ENCODE data around the gene RBM33. TPM values are rescaled to one million over a fixed set of nuclear protein-coding genes. Genes with fewer than 3 reads are reported as not detected.
A peak's percentile ranks its signal among the peaks of the same experiment; 100 is the strongest.

RBM33 gene
- polyA plus RNA-seq, 2 of the 4 experiments (the other 2 are of a cell fraction), result 21.7 to 21.9 TPM

DNA sequence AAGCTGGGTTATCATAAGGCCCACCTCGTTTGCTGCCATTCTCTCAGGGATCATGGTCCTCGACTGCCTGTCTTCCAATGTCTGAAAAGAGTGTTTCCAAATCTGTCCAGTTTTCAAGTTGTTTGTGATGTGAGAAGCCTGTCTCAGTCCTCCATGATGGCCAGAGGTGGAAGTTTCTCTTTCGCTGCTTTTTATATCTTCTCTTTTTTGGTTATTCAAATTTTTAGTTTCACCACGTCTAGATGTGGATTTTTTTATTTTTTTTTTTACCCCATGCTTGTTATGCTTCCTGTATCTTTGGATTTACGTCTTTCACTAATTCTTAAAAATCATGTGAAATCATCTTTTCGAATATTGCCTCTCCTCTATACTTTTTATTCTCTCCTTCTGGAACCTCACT is 6.1 kb upstream of the RBM33 start:
- ATAC-seq (no peak), FAIRE-seq (no peak), DNase-seq (ENCODE audit: low read depth in 1 of 2, low spot score in 1 of 2) (no peak)
- CTCF ChIA-PET, result no interaction called here
- no peak overlapping the region for H3K4me2 ChIP-seq
- TF ChIP-seq CEBPB (IDR thresholded peaks at IDR 0.05) (no peak), MYC (IDR thresholded peaks at IDR 0.05; ENCODE audit: borderline replicate concordance, low read length) (no peak), PHF8 (IDR thresholded peaks at IDR 0.05; ENCODE audit: borderline replicate concordance, low read depth) (no peak), NFE2L2 (conservative IDR thresholded peaks at IDR 0.05; ENCODE audit: low read length) (no peak), GATA3 (IDR thresholded peaks at IDR 0.05; ENCODE audit: borderline replicate concordance) (no peak), TP53 (CRISPR knock-in tag; IDR thresholded peaks at IDR 0.05) (no peak), RARB (CRISPR knock-in tag; IDR thresholded peaks at IDR 0.05) (no peak), EHF (CRISPR knock-in tag; IDR thresholded peaks at IDR 0.05) (no peak), KDM1A (IDR thresholded peaks at IDR 0.05; ENCODE audit: low read depth) (no peak), FOSL2 (IDR thresholded peaks at IDR 0.05) (no peak), FOSL2 (CRISPR knock-in tag; IDR thresholded peaks at IDR 0.05) (no peak), RAD21 (conservative IDR thresholded peaks at IDR 0.05 in 1 of 2, IDR thresholded peaks at IDR 0.05 in 1 of 2) (no peak), RFX5 (IDR thresholded peaks at IDR 0.05) (no peak), ESRRA (IDR thresholded peaks at IDR 0.05; ENCODE audit: borderline replicate concordance, low read length) (no peak)
- TF ChIP-seq, protein P1, sequence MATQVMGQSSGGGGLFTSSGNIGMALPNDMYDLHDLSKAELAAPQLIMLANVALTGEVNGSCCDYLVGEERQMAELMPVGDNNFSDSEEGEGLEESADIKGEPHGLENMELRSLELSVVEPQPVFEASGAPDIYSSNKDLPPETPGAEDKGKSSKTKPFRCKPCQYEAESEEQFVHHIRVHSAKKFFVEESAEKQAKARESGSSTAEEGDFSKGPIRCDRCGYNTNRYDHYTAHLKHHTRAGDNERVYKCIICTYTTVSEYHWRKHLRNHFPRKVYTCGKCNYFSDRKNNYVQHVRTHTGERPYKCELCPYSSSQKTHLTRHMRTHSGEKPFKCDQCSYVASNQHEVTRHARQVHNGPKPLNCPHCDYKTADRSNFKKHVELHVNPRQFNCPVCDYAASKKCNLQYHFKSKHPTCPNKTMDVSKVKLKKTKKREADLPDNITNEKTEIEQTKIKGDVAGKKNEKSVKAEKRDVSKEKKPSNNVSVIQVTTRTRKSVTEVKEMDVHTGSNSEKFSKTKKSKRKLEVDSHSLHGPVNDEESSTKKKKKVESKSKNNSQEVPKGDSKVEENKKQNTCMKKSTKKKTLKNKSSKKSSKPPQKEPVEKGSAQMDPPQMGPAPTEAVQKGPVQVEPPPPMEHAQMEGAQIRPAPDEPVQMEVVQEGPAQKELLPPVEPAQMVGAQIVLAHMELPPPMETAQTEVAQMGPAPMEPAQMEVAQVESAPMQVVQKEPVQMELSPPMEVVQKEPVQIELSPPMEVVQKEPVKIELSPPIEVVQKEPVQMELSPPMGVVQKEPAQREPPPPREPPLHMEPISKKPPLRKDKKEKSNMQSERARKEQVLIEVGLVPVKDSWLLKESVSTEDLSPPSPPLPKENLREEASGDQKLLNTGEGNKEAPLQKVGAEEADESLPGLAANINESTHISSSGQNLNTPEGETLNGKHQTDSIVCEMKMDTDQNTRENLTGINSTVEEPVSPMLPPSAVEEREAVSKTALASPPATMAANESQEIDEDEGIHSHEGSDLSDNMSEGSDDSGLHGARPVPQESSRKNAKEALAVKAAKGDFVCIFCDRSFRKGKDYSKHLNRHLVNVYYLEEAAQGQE (IDR thresholded peaks at IDR 0.05), result no peak
- TF ChIP-seq, protein P2, sequence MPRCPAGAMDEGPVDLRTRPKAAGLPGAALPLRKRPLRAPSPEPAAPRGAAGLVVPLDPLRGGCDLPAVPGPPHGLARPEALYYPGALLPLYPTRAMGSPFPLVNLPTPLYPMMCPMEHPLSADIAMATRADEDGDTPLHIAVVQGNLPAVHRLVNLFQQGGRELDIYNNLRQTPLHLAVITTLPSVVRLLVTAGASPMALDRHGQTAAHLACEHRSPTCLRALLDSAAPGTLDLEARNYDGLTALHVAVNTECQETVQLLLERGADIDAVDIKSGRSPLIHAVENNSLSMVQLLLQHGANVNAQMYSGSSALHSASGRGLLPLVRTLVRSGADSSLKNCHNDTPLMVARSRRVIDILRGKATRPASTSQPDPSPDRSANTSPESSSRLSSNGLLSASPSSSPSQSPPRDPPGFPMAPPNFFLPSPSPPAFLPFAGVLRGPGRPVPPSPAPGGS (IDR thresholded peaks at IDR 0.05), result no peak
- no peak overlapping the region for H3K27ac ChIP-seq
- 68% methylated on average over 6 of the region's 6 CpGs for WGBS (ENCODE audit: missing lambda C conversion rate)
- H3K4me3 ChIP-seq, result no peak overlapping the region
- H3K4me1 ChIP-seq, result 0 out of 3 replicates have a peak, but pooled peaks cover 3% of the 10 kb centered on the region
- POLR2A ChIA-PET, result no interaction called here
- H3K9me3 ChIP-seq, result peaks cover 71% of the 10 kb centered on the region

DNA sequence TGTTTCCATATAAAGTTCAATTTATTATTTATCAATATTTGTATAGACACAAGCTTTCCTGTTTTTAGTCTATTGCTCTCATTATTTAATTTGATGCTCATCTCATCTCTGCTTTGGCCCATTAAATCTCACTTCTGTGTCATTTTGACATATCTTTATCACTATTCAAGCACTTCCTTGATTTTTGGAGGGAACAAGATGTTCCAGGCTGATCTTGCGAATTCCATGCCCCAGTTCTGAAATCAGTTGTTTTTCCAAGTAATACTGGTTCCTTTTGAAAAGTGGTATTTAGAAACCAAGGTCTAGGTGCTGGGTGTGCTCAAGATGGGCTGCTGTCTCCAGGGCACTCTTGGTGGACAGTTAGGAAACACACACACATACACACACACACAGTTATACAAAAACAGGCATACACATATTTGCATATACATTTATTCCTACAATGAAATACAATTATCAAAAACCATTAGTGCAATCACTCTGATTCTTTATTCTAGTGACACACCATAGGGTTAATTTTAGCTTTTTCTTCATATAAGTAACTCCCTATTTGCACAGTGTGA is 4.4 kb upstream of the RBM33 start:
- CTCF ChIA-PET, result interaction anchor here (1.0 kb wide), 1 partner anchor 41 kb away, joined by 4 read pairs; no protein-coding TSS in a partner anchor
- POLR2A ChIA-PET, result no interaction called here
- Histone ChIP-seq H3K4me3 (no peak overlapping the region), H3K4me1 (0 out of 3 replicates have a peak, but pooled peaks cover 4% of the 10 kb centered on the region), H3K9me3 (peaks cover 64% of the 10 kb centered on the region), H3K4me2 (no peak overlapping the region), H3K27ac (no peak overlapping the region)
- ATAC-seq, result no peak
- DNase-seq (ENCODE audit: low read depth in 1 of 2, low spot score in 1 of 2), result peak in 1 of 2 experiments; percentile 36
- WGBS (ENCODE audit: missing lambda C conversion rate), result 95% methylated on average over 1 of the region's 1 CpG
- FAIRE-seq, result no peak
- TF ChIP-seq CBX8 (IDR thresholded peaks at IDR 0.05), result no peak
- TF ChIP-seq CHD4 (IDR thresholded peaks at IDR 0.05; ENCODE audit: borderline replicate concordance), result no peak
- TF ChIP-seq, protein P3, sequence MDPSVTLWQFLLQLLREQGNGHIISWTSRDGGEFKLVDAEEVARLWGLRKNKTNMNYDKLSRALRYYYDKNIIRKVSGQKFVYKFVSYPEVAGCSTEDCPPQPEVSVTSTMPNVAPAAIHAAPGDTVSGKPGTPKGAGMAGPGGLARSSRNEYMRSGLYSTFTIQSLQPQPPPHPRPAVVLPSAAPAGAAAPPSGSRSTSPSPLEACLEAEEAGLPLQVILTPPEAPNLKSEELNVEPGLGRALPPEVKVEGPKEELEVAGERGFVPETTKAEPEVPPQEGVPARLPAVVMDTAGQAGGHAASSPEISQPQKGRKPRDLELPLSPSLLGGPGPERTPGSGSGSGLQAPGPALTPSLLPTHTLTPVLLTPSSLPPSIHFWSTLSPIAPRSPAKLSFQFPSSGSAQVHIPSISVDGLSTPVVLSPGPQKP (IDR thresholded peaks at IDR 0.05; ENCODE audit: low read depth, low read length), result no peak
- TF ChIP-seq, protein P4, sequence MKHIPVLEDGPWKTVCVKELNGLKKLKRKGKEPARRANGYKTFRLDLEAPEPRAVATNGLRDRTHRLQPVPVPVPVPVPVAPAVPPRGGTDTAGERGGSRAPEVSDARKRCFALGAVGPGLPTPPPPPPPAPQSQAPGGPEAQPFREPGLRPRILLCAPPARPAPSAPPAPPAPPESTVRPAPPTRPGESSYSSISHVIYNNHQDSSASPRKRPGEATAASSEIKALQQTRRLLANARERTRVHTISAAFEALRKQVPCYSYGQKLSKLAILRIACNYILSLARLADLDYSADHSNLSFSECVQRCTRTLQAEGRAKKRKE (CRISPR knock-in tag; IDR thresholded peaks at IDR 0.05; ENCODE audit: low read depth), result no peak
- TF ChIP-seq, protein P5, sequence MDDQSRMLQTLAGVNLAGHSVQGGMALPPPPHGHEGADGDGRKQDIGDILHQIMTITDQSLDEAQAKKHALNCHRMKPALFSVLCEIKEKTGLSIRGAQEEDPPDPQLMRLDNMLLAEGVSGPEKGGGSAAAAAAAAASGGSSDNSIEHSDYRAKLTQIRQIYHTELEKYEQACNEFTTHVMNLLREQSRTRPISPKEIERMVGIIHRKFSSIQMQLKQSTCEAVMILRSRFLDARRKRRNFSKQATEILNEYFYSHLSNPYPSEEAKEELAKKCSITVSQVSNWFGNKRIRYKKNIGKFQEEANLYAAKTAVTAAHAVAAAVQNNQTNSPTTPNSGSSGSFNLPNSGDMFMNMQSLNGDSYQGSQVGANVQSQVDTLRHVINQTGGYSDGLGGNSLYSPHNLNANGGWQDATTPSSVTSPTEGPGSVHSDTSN (IDR thresholded peaks at IDR 0.05), result no peak
- no peak for TF ChIP-seq GATA3 (IDR thresholded peaks at IDR 0.05; ENCODE audit: borderline replicate concordance)
- TF ChIP-seq, protein P2 (IDR thresholded peaks at IDR 0.05), result no peak
- no peak for TF ChIP-seq CEBPB (IDR thresholded peaks at IDR 0.05)
- TF ChIP-seq RARB (CRISPR knock-in tag; IDR thresholded peaks at IDR 0.05), result no peak
- TF ChIP-seq JUNB (IDR thresholded peaks at IDR 0.05), result no peak
- TF ChIP-seq POLR2AphosphoS2 (conservative IDR thresholded peaks at IDR 0.05; ENCODE audit: low read length), result no peak
- TF ChIP-seq FOXS1 (CRISPR knock-in tag; IDR thresholded peaks at IDR 0.05), result no peak
- TF ChIP-seq EP300 (IDR thresholded peaks at IDR 0.05), result no peak

Measured in A549 (cell line).